Ammon's horn (tissue), 1 donor: ENCODE results near the gene CCDC78.
"Not testable (repeated sequence)": the region's sequence is repeated elsewhere in the genome, so short reads cannot be mapped to it uniquely, and the experiment has no call there.

ENCODE experiments used
- DNase-seq: peaks from one replicate; pipeline ENCODE4 v3.0.0-alpha.2; 2016; ENCODE audit warnings: low spot score

CCDC78 gene

GRCh38 chr16:760545-761343 lies 34.5 kb upstream of the CCDC78 start, which contains the start of gene MSLN:
Gene MSLN, plus strand, starts transcription at chr16:760734. Its CDS starts 1,947 bp downstream, at chr16:762681.
- no peak for DNase-seq

DNA sequence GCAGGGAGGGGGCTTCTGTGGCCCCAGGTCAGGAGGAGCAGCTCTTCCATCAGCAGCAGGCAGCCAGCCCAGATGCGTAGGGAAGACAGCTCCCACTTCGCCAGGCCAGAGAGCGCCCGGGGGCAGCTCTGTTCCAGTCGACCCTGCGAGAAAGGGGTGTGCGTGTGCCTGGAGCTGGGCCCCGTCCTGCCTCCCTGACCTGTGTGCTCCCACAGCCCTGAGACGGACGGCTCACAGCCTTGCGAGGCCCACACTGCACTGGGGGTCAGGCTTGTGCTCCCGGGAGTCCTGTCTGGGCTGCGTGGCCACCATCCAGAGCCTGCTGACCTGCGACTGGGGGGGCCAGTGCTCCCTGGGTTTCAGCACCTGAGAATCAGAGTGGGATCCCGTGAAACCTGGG lies 33.8 kb upstream of the CCDC78 start:
- no peak for DNase-seq

DNA sequence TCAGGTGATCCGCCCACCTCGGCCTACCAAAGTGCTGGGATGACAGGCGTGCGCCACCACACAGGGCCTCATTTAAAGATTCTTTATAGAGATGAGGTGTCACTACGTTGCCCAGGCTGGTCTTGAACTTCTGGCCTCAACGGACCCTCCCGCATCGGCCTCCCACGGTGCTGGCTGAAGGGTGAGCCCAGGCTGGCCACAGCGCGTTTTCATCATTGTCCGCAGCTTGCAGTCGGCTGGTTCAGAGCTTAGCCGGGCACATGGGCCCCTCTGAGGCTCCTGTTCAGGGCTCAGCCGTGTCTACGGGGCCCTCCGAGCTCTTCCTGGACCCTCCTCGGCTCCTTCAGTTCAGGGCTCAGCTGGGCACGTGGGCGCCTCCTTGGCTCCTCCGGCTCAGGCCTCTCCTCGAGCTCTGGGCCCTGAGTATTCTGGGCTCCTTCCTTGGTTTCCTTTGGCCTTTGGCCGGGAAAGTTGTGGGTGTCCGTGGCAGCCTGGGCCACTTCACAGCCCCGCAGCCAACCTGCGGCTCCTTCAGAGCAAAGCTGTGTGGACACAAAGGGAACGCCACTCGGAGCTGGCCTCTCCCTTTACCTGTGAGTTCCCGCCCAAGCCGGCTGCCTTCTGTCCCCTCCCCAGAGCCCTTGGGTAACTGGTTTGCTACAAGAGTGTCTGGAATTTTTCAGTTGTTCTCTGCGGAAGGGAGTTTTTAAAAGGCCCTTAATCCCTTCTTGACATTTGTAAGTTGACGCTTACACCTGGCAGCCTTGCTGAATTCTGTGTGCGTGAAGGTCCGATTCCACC lies 33.1 kb upstream of the CCDC78 start:
- no peak for DNase-seq

DNA sequence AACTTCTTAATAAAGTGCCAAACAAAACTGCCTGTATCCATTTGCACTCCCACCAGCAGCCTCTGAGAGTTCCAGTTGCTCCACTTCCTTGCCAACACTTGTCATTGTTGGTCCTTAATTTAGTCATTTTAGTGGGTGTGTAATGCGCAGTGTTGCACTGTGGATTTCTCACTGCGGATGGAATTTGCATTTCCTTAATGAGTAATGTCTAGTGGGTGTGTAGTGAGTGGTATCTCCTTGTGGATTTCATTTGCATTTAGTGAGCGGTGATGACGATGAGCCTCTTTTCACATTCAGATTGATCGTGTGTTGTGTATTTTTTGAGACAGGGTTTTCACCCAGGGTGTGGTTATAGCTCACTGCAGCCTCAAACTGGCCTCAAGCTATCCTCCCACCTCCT lies 30.2 kb upstream of the CCDC78 start:
- DNase-seq: no peak

GRCh38 chr16:754656-755055 lies 28.4 kb upstream of the CCDC78 start:
- no peak for DNase-seq

GRCh38 chr16:754121-754607 lies 27.9 kb upstream of the CCDC78 start:
- not testable (repeated sequence) for DNase-seq

GRCh38 chr16:752007-752312 lies 25.7 kb upstream of the CCDC78 start:
- DNase-seq: no peak

DNA sequence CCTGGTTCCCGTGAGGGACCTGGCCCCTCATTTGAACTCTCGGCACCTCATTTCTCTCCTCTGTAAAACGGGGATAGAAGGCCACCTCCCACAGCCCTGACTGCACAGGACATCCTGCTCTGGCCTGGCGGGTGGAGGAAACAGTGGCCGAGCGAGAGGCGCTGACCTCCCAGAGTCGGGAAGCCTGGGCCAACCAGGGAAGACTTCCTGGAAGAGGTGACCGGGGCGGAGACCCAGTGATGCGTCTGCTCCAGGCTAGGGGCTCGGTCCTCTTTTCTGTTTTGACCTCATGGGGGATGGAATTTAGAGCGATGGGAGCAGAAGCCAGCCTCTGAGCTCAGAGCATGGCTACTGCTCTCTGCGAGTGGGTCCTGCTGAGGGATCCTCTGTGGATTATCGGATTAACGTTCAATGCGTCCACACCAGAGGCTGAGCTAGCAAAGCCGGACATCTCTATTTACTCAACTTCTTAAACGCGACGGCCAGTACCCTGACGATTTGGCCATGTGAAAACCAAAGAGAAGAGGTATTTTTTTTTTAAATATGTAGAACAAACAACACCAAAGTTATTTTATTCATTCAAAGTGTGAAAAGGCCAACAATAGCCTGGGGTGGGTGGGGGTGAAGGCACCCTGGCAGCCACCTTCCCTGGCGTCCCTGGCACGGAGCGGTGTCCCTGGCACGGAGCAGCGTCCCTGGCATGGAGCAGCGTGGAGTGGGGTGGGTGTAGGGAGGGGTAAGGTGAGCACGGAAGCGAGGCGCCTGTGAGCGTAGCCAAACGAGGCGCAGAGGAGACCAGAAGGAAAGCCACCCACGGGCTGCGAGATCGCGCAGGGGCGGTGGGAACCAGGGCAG lies 25.1 kb upstream of the CCDC78 start:
- peak; percentile 39 for DNase-seq

DNA sequence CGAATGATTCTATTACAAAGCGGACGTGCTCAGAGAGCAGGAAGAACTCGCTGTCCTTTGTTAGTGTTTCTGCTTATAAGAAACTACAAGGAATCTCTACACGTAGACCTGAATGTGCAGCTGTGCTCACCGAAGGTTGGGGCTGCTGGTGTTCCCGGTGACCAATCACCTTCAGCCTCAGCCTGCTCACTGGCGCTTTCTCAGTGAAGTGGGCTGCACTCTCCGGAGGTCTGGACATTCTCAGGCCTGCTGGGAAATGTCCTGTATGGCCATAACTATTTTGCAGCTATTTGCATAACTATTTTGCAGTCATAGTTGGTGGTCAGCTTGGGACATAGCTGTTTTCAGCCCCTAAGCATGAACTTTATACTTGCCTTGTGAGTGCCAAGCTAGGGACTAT lies 24.2 kb upstream of the CCDC78 start:
- no peak for DNase-seq

DNA sequence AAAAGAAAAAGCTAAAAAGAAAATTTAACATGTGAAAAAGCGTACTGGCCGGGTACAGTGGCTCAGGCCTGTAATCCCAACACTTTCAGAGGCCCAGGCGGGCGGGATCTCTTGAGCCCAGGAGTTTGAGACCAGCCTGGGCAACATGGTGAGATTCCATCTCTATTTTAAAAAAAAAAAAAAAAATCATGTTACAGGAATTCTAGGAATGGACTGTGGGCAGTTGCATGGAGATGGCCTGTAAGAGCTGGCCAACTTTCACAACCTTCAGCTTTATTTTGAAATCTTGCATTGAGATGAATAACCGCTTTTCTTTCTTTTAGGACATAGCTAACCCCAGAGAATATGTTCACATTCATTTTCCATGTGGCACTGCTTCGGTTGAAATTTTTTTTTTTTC lies 22.8 kb upstream of the CCDC78 start:
- no peak for DNase-seq

- no peak for DNase-seq
Measured at GRCh38 chr16:747978-748746, 21.9 kb upstream of the CCDC78 start.

DNA sequence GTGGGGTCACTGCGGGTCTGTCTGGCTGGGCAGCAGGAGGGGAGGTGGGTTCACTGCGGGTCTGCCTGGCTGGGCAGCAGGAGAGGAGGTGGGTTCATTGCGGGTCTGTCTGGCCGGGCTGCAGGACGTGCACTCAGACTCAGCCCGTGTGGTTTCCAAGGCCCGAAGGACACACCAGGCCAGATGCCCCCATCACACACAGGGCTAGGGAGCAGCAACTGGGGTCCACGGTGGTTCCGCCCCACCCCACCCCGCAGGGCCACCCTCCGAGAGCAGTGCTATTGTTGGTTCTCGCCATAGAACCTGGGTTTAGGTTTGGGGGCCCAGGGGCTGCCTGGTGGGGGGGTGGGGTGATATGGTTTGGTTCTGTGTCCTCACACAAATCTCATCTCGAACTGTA lies 20.4 kb upstream of the CCDC78 start:
- no peak for DNase-seq

DNA sequence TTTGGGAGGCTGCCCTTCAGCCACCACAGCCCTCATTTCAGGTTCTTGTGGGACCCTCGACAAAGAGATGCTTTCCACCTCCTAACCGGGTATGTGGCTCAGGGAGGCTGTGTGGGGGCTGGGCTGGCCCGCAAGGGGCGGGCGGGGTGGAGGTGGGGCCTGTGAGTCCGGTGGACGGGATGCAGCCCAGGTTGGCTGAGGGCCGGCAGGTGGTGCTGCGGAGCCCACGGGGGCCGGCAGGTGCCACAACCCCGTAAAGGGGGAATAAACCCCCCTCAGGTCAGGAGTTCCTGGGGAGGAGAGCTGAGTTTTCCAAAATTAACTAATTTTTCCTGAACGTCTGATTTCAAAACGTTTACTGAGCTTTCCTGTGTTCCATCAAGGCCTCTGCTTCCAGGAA lies 19.5 kb upstream of the CCDC78 start:
- DNase-seq: no peak

GRCh38 chr16:743794-744500 lies 17.7 kb upstream of the CCDC78 start:
- DNase-seq: no peak

- DNase-seq: not testable (repeated sequence)
Measured at GRCh38 chr16:742894-743293, 16.7 kb upstream of the CCDC78 start.

DNA sequence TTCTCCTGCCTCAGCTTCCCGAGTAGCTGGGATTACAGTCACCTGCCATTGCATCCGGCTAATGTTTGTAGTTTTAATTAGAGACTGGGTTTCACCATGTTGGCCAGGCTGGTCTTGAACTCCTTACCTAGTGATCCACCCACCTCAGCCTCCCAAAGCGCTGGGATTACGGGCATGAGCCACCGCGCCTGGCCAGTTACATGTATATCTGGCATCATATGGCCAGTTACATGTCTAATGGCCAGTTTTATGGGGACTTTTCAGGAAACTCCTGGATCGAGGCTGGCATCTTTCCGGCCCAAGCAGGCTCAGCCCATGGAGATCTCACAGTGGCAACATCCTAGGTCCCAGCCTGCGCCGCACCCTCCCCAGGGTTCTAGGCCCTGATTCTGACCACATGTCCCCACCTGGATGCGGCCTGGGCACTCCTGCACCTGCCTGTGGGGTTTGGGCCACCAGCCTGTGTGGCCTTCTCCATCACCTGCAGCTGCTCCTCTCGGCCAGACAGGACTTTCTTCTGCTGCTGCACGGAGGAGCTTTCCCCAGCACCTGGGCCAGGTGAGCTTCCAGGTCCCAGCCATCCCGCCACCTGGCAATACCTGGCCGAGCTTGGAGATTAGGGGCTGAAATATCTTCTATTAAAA lies 15.9 kb upstream of the CCDC78 start:
- no peak for DNase-seq

GRCh38 chr16:740764-741505 lies 14.7 kb upstream of the CCDC78 start, which contains the start of gene CIAO3:
Gene CIAO3, minus strand, starts transcription at chr16:740997. Its CDS starts 12 bp downstream, at chr16:740985.
- peak; percentile 86 for DNase-seq

GRCh38 chr16:740459-740763 lies 14.2 kb upstream of the CCDC78 start:
- no peak for DNase-seq

DNA sequence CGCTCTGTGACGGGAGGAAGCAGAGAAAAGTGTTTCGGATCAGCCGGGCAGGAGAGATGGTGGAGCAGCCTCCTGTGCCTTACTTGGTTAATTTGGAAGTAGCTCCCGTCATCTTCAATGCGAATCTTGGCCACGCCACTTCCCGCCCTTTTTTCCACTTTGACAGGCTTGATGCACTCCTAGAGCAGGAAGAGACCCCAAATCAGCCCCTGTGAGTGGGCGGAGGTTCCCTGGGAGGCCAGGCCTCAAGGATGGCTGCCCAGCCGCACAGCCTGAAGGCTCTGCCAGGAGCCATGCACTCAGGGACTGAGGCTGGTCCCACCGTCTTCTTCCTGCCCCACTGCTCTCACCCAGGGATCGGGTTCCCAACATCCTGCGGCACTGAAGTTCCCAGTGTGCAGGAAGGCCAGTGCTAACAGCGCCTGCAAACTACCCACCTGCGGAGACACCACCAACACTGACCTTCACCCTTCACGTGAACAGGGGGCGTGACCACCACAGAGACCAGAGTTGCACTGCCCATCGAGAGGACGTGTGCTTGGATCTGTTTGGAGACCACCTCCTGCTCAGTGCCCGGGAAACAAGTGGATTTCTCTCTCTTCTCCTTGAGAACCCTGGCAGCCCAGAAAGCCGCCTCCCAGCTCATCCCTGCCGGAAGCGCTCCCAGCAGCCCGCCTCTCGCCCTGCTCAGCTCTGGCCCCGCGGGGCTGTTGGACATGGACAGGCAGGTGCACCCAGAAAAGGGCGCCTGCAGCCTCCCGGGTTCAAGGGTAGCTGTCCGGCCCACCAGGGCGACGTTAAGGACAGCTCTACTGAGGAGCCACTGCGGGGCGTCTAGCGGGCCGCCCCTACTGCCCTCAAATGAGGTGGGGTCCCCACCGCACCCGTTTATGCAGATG lies 13.6 kb upstream of the CCDC78 start:
- no peak for DNase-seq
